Small intestine (tissue), 16 donors: ENCODE results near the gene CNNM1. TPM values are rescaled to one million over a fixed set of nuclear protein-coding genes. Genes with fewer than 3 reads are reported as not detected.

ENCODE experiments used
- DNase-seq, 2 donors: peaks; one replicate each; pipeline versions ENCODE4 v3.0.0 to v3.0.0-alpha.2; 2013
- FAIRE-seq: peaks from 2 replicates; lab custom pipeline; 2012; peaks lifted over from hg19 to GRCh38; lab: Jason Lieb, UNC
- H3K27ac ChIP-seq, 3 donors: one replicate each; pipeline ENCODE4 v1.5.1; 2013; ENCODE audit warnings: low read length in 2 of 3, mild to moderate bottlenecking in 2 of 3, control low read depth in 1 of 3, inconsistent platforms in 1 of 3, low read depth in 1 of 3, moderate library complexity in 1 of 3
- H3K27me3 ChIP-seq, 3 donors: one replicate each; pipeline ENCODE4 v1.6.1; 2013; ENCODE audit warnings: low read length in 3 of 3, inconsistent platforms in 1 of 3; ENCODE audit not compliant: control insufficient read depth in 3 of 3, insufficient read depth in 3 of 3
- H3K36me3 ChIP-seq, 3 donors: one replicate each; pipeline ENCODE4 v1.6.1; 2013; ENCODE audit warnings: low read length in 3 of 3, inconsistent platforms in 1 of 3, low read depth in 1 of 3, mild to moderate bottlenecking in 1 of 3, moderate library complexity in 1 of 3; ENCODE audit not compliant: control insufficient read depth in 3 of 3, insufficient read depth in 2 of 3
- H3K4me1 ChIP-seq, 3 donors: one replicate each; pipeline ENCODE4 v1.6.1; 2013; ENCODE audit warnings: low read length in 2 of 3, inconsistent platforms in 1 of 3, low read depth in 1 of 3, mild to moderate bottlenecking in 1 of 3, moderate library complexity in 1 of 3; ENCODE audit not compliant: control insufficient read depth in 3 of 3, insufficient read depth in 2 of 3
- H3K4me3 ChIP-seq, 3 donors: one replicate each; pipeline ENCODE4 v1.5.1; 2013; ENCODE audit warnings: low read length in 3 of 3, control low read depth in 1 of 3, inconsistent platforms in 1 of 3, low read depth in 1 of 3, mild to moderate bottlenecking in 1 of 3, moderate library complexity in 1 of 3
- H3K9me3 ChIP-seq, 2 donors: one replicate each; pipeline ENCODE4 v1.6.1; 2013; ENCODE audit warnings: low read depth in 1 of 2, low read length in 1 of 2; ENCODE audit not compliant: control insufficient read depth in 2 of 2, insufficient read depth in 1 of 2
- WGBS, 3 donors: extraction: QIAGEN DNeasy Blood & Tissue Kit; methylation state at CpG; one replicate each; pipeline ENCODE4 v1.1.7; 2013; 5-methylcytosine and 5-hydroxymethylcytosine counted together
- long read RNA-seq, 10 donors: transcript quantifications; one replicate each; lab custom pipeline, GENCODE V29; 2026
- polyA plus RNA-seq, 4 donors: library from polyadenylated mRNA; stranded (reverse) in 3 of 4; unstranded in 1 of 4; fragments of 200-250 nt in 3 of 4; fragments of 120-200 nt in 1 of 4; gene quantifications; one replicate each; pipeline versions ENCODE4 v1.2.1 to v1.2.3, GENCODE V29; 2013
- donor health status: healthy with polysubstance abuse.
- donor health status: control.
- donor health status: control.
- donor health status: Bipolar disorder and iron deficiency.
- donor health status: healthy.

CNNM1 gene
- polyA plus RNA-seq: under 1 TPM in 2 of 4 donors, not detected in 2; 0.63 to 0.64 TPM
- long read RNA-seq, donor 1: 0 reads
- long read RNA-seq, donor 2: 0 reads
- long read RNA-seq, donor 3: 0 reads
- long read RNA-seq, donor 4: 0 reads
- long read RNA-seq, donor 5: 0 reads
- long read RNA-seq, donor 6: 0 reads
- long read RNA-seq, donor 7: 0 reads
- long read RNA-seq, donor 8: 0 reads
- long read RNA-seq, donor 9: 0 reads
- long read RNA-seq, donor 10: 0 reads

- H3K4me3 ChIP-seq: peak within 1 kb of the TSS; percentile 15 to 42 (median 29)
- H3K9me3 ChIP-seq: no peaks in the 10 kb centered on the region
- 0 to 3% (median 1%) methylated on average over 13 to 24 of the region's 24 CpGs for WGBS, 3 donors
- no peak for FAIRE-seq
- H3K36me3 ChIP-seq: no peaks in the 10 kb centered on the region
- H3K27me3 ChIP-seq: peaks cover 9 to 34% (median 17%) of the 10 kb centered on the region in 3 donors
- DNase-seq: peak in 1 of 2 donors; percentile 47
- peaks cover 0 to 3% (median 2%) of the 10 kb centered on the region in 3 donors for H3K4me1 ChIP-seq
- H3K27ac ChIP-seq: no peak within 1 kb of the TSS
Observed at GRCh38 chr10:99329304-99329553, at the start of gene CNNM1. CNNM1 (plus strand) TSS chr10:99329356; CDS start chr10:99329388, 32 bp downstream.

- Histone ChIP-seq H3K4me3 (no peak overlapping the region), H3K4me1 (no peaks in the 10 kb centered on the region), H3K9me3 (no peaks in the 10 kb centered on the region), H3K27ac (peak overlapping the region in 1 of 3 donors; percentile 44), H3K27me3 (peaks cover 0 to 4% (median 0%) of the 10 kb centered on the region in 3 donors), H3K36me3 (no peaks in the 10 kb centered on the region)
- FAIRE-seq (no peak), DNase-seq (peak in 1 of 2 donors; percentile 34)
- 12 to 17% (median 17%) methylated on average over 1 of the region's 1 CpG for WGBS, 3 donors
Observed at GRCh38 chr10:99279626-99280111, 49.5 kb upstream of the CNNM1 start.

- DNase-seq: no peak
- WGBS, 3 donors: 44 to 57% (median 50%) methylated on average over 2 of the region's 2 CpGs
- H3K27me3 ChIP-seq: peaks cover 0 to 2% (median 0%) of the 10 kb centered on the region in 3 donors
- H3K4me3 ChIP-seq: no peak overlapping the region
- no peaks in the 10 kb centered on the region for H3K4me1 ChIP-seq
- no peak for FAIRE-seq
- peak overlapping the region in 1 of 3 donors; percentile 44 for H3K27ac ChIP-seq
- no peaks in the 10 kb centered on the region for H3K36me3 ChIP-seq
- no peaks in the 10 kb centered on the region for H3K9me3 ChIP-seq
Observed at GRCh38 chr10:99280472-99280871, 48.7 kb upstream of the CNNM1 start.

GRCh38 chr10:99285881-99286280 is 43.3 kb upstream of the CNNM1 start:
- FAIRE-seq (no peak), DNase-seq (no peak)
- no peaks in the 10 kb centered on the region for H3K36me3 ChIP-seq
- WGBS, 3 donors: 39 to 44% (median 42%) methylated on average over 3 of the region's 3 CpGs
- H3K4me1 ChIP-seq: no peaks in the 10 kb centered on the region
- H3K4me3 ChIP-seq: no peak overlapping the region
- H3K27ac ChIP-seq: no peak overlapping the region
- H3K27me3 ChIP-seq: peaks cover 0 to 6% (median 0%) of the 10 kb centered on the region in 3 donors
- no peaks in the 10 kb centered on the region for H3K9me3 ChIP-seq

- no peaks in the 10 kb centered on the region for H3K36me3 ChIP-seq
- peaks cover 0 to 3% (median 0%) of the 10 kb centered on the region in 3 donors for H3K4me1 ChIP-seq
- no peak for FAIRE-seq
- no peak overlapping the region for H3K4me3 ChIP-seq
- H3K27me3 ChIP-seq: peaks cover 0 to 6% (median 0%) of the 10 kb centered on the region in 3 donors
- no peaks in the 10 kb centered on the region for H3K9me3 ChIP-seq
- peak overlapping the region in 1 of 3 donors; percentile 29 for H3K27ac ChIP-seq
- WGBS, 3 donors: 52 to 72% (median 55%) methylated on average over 1 of the region's 1 CpG
- peak in 1 of 2 donors; percentile 69 for DNase-seq
Observed at GRCh38 chr10:99290306-99290705, 38.9 kb upstream of the CNNM1 start.

GRCh38 chr10:99292159-99292558 is 37.0 kb upstream of the CNNM1 start:
- Histone ChIP-seq H3K9me3 (no peaks in the 10 kb centered on the region), H3K4me3 (no peak overlapping the region), H3K27me3 (peaks cover 0 to 5% (median 0%) of the 10 kb centered on the region in 3 donors), H3K27ac (no peak overlapping the region), H3K36me3 (no peaks in the 10 kb centered on the region), H3K4me1 (peaks cover 0 to 3% (median 0%) of the 10 kb centered on the region in 3 donors)
- WGBS, 3 donors: 59 to 69% (median 64%) methylated on average over 1 of the region's 1 CpG
- FAIRE-seq: no peak
- DNase-seq: peak in 1 of 2 donors; percentile 5

GRCh38 chr10:99296605-99297004 is 32.6 kb upstream of the CNNM1 start:
- H3K36me3 ChIP-seq: no peaks in the 10 kb centered on the region
- no peaks in the 10 kb centered on the region for H3K9me3 ChIP-seq
- H3K4me3 ChIP-seq: no peak overlapping the region
- peaks cover 0 to 2% (median 0%) of the 10 kb centered on the region in 3 donors for H3K4me1 ChIP-seq
- no peaks in the 10 kb centered on the region for H3K27me3 ChIP-seq
- 62 to 71% (median 67%) methylated on average over 5 of the region's 5 CpGs for WGBS, 3 donors
- FAIRE-seq (no peak), DNase-seq (no peak)
- no peak overlapping the region for H3K27ac ChIP-seq

- Histone ChIP-seq H3K36me3 (no peaks in the 10 kb centered on the region), H3K9me3 (no peaks in the 10 kb centered on the region), H3K4me1 (no peaks in the 10 kb centered on the region), H3K27ac (no peak overlapping the region), H3K27me3 (no peaks in the 10 kb centered on the region), H3K4me3 (no peak overlapping the region)
- 83 to 87% (median 85%) methylated on average over 7 of the region's 7 CpGs for WGBS, 3 donors
- DNase-seq (no peak), FAIRE-seq (no peak)
Observed at GRCh38 chr10:99297033-99297432, 32.1 kb upstream of the CNNM1 start.
